GM21360 (cell line): Measurements from ENCODE around the gene CHAT.

ENCODE experiments used
- ATAC-seq: cut with Tn5 transposase; IDR thresholded peaks from one replicate; pipeline ENCODE4 v1.9.1; 2021; ENCODE audit warnings: mild to moderate bottlenecking, moderate library complexity; ENCODE audit not compliant: unreplicated experiment

The CHAT gene

DNA sequence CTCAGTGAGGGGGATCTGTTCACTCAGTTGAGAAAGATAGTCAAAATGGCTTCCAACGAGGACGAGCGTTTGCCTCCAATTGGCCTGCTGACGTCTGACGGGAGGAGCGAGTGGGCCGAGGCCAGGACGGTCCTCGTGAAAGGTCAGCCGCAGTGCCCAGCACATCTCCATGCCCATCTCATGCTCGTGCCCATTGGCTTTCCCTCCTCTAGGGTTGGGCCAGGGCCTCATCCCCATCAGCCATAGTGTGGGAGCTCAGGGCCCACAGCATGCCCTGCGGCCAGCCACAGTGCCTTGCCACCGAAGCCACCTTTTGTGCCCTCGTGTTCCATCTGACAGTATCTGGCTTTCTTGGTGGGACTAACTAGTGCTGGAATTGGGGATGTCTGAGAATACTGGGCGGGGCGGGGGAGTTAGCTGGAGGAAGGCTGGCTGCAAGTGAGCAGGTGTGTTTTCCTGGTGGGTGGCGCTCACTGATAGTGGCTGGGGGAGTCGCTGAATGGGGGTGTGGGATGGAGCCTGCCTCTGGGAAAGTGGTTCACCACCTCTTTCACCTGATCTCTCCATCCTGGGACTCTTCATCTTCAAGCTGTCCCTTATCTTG is 13.9 kb downstream of the CHAT start:
- ATAC-seq: no peak

- ATAC-seq: no peak
Observed at GRCh38 chr10:49628599-49628998, 14.8 kb downstream of the CHAT start.

DNA sequence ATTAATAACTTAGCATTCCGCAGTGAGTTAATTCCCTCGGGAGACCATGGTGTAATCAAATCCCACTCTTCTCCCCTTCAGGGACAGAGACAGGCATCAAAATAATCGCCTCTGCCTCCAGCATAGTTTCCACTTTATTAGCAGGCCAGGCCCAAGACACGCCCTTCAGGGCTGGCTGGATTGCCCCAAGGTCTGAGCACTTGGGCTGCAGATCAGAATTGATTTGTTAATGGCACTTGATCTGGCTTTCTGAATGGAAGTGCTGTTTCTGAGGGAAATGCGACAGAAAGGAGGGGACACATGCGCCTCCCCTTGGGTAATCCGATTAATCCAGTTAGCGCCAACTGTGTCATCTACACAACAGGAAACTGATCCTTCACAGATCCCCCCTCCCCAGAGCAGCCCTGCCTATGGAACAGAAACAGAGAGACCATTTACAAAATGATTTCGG is 15.6 kb downstream of the CHAT start:
- no peak for ATAC-seq

DNA sequence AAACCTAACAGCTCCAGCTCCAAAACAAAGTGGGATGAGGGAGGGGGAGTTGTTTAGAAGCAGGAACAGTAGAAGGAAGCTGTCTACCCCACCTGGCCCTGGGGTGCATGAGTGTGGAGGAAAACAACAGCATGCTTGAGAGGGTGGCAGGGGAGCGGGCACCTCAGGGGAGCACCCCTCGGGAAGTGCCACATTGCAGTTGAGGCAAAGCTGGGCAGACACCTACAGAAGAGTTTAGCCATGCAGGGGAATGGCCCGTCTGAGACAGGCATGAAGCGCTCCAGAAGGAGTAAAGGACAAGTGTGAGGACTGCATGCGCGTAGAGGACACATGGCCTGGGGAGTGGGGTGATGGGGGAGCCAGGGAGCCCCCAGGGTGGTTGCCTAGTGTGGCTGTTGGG is 18.1 kb downstream of the CHAT start:
- no peak for ATAC-seq

GRCh38 chr10:49632406-49633317 is 18.8 kb downstream of the CHAT start:
- no peak for ATAC-seq

DNA sequence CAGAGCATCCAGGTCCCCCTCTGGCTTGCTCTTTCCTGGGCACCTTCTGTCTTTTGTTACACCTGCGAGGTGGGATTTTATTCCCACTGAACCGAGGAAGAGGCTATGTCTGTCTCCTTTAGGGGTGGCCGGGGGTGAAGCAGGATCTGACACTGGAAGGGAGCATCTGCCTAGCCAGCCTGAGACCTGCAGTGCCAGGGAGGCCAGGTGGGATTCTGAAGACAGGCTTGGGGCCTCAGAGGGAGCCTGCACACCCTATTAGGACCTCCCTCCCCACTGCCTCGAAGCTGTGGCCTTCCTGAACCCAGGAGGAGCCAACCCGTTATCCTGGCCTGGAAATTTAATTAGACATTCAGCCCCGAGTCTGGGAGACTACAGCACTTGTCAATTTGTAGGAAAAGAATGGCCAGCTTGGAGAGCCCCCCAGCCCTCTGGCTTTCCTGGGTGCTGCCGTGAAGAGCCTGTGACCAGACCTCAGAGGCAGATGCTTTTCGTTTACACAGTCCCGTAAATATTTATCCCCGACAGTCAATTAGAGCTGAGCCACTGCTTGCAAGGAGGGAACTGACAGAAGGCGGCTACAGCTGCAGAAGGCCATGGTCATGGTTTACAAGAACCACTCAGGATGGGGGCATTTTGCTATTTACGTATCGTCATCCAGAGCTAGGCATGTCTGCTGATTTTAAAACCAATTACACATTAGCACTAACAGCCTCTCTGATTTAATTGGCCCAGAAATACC is 19.7 kb downstream of the CHAT start:
- no peak for ATAC-seq

DNA sequence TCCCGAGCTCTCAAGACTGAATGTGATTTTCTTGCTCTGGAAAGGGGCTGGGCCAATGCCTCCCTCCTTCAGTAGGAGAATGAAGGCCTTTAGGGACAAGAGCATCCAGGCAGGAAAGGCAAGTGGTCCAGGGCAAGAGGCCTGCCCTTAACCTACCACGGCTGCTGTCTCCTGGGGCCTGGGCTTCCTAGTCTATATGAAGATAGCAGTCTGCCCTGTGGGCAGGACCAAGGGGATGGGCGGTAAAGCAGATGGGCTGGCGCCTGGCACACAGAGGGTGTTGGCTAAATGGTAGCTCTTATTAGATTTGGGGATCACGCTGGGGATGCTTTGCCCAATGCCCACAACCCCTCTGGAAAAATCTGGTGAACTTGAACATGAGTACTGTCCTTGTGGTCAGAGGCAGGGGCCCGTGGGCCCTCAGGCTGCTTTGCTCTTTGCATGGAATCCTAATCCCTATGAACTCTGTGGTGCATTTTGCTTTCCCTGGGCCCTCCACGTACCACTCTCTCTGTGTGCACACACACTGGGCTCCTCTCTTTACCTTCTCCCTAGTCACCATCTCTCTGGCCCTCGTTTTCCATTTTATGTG is 20.3 kb downstream of the CHAT start:
- no peak for ATAC-seq

DNA sequence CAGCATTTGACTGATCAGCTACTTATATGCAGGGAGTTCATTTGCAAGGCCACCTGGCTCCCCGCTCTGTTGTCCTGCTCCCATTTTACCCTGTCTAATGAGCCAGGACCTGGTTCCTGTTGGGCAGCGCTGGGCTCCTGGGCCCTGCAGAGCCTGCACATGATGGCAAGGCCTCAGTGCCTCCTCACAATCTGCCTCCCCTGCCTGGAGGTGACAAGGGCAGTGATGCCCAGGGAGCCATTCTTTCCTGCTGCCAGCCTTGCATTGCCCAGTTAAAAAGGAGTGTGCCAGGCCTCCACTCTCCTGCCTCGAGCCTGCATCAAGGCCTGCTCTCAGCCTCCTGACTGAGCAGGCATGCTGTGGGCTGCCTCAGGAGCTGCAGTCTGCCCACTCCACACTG is 28.5 kb downstream of the CHAT start:
- ATAC-seq: no peak

DNA sequence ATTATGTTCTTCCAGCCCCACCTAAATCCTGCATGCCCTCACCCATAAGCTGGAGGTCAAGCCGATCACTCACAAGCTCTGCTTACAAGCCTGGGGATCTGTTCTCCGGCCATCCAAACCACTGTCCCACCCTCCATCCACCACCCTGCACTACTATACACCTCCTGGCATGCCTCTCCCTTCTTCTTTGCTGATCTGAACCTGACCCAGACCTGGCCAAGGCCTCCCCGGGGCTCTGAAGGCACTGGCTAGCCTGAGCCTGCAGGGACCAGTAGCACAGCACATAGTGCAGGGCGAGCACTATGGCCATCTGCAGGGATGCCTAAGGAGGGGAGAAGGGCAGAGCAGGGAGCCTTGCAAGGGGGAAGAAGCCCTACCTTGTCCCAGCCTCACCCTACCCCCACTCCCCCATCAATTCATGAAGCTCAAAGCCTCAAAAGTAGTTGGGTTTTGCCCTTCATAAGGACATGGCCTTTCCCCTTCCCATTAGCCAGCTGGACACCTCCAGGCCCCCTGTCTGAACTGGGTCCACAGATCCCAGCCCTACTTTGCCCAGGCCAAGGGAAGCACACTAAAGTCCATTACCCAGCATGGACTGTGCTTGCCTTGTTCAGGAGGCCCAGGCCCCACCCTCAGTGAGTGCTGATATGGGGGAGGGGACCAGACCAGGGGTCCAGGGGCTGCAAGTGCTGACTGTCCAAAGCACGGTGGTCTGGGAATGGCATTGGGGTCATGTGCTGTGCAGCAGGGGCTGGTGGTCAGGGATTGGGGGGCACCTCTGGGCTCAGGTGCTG is 29.6 kb downstream of the CHAT start:
- no peak for ATAC-seq

- ATAC-seq: no peak
Observed at GRCh38 chr10:49644035-49644646, 30.3 kb downstream of the CHAT start.

DNA sequence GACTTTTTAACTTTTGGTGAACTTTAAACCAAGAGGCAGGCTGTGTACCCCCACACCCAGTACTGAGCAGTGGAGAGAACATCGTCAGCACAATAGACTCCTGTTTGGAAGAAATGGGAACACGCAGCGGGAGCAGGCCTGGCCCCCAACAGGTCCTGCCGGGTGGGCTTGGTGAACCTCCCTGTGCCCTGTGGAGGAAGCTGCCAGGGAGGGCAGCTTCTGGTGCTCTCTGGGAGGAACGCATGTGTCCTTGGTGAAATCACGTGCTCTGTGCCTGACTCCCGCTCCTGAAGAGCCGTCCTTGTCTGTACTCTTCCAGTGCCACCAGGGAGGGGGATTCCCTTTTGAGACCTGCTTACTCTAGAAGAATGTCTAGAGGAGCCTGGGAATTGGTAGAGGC is 31.6 kb downstream of the CHAT start:
- ATAC-seq: no peak

- ATAC-seq: no peak
Observed at GRCh38 chr10:49645871-49646870, 32.3 kb downstream of the CHAT start.

DNA sequence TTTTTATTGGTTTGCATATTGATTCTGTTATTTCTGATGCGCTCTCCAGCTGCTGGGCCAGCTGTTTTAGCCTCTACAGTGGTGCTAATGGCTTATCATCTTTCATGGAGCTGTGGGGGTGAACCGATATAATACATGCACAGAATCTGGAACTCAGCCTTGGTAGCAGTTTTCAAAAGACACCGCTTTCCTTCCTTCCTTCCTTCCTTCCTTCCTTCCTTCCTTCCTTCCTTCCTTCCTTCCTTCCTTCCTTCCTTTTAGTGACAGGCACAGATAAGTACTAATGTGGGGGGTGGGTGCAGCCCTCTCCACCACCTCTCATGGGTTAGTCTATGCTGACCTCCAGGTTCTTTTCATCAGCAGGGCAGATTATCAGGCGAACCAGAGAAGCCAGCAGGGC is 33.7 kb downstream of the CHAT start:
- ATAC-seq: no peak

DNA sequence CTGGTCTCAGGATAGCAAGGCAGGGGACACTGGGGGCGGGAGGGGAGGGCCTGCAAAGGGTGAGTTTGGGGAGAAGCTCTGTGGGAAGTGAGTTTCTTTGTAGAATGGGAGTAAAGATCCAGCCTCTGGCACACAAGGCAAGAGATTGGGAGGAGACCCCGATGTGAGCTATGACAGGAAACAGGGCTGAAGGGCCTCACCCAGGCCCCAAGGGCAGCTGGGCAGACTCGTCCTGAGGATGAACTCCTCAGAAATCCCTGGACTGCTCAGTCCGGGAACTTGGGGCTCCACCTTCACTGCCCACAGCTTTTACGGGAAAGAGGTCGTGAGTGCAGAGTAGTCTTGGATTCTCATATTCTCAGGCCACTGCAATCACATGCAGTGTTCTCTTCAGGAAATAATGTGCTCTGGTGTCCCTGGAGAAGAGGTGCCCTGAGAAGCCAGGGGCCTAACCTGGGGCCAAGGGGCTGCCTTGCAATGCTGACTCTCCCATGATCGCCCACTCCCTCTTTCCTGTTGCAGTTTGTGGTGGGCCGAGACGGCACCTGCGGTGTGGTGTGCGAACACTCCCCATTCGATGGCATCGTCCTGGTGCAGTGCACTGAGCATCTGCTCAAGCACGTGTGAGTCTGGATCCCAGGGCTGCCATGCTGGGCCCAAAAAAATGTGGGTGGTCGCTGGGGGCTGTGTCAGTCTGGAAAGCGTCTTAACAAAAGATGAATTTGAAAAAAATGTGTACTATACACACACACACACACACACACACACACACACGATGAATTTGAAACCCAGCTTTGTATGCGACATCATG is 34.4 kb downstream of the CHAT start:
- ATAC-seq: no peak

DNA sequence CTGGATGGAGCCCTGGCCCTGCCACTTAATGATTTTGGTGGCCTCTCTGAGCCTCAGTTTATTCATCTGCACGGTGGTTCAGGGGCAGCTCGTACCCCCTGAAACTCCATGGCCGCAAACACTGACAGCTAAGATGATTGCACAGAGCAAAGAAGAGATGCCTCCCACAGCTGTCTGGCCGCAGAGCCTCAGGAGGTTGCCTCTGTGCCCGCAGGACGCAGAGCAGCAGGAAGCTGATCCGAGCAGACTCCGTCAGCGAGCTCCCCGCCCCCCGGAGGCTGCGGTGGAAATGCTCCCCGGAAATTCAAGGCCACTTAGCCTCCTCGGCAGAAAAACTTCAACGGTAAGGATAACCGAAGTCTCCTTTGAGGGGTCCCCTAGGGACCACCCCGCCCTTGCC is 35.5 kb downstream of the CHAT start:
- no peak for ATAC-seq

DNA sequence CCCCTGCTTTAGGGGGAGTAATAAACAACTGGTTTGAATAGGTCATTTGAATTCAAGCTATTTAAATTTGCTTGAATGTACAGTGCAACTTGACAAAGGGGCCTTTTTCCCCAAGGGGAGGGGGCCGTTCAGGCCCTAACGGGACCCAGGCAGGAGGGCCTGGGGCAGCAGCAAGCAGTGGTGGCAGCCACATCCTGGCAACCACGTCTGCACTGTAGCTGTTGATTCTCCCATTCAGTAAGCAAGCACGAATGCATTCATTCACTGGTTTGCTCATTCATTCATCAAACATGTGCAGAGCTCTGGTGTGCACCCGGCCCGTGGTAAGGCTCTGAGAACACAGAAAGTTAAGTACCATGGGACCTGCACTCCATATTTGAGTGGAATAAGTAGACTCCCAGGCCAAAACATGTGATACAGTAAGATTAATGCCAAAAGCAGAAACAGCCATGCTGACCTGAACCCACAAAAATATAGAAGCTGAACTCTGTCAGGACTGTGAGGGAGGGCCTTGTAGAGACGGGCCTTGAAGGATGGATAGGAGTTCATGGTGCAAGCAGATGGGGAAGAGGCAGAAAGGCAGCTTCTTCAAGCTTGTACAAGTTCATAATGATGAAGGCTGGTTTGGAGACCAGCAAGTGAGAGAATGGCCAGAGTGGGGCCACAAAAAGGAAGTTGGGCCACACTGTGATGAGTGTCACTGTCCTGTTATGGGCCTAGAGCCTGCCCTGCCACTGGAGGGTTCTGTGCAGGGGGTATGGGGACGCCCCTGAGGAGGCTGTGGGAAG is 36.3 kb downstream of the CHAT start:
- ATAC-seq: no peak

DNA sequence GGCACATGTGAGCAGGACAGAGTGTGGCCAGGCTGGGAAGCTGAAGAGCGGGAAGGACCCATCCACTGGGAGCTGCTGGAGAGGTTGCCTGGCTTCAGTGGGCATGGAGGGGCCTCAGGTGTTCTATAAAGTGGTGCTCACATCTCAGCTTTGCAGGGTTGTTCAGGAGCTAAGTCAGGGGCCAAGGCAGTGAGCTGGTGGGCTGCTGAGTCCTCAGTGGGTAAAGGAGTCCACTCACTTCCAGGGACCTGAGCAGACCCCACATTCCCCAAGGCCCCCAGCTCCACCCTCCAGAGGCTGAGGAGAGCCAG is 36.8 kb downstream of the CHAT start:
- no peak for ATAC-seq
